Activated CD4-positive, alpha-beta T cell treated with anti-CD3 and anti-CD28 coated beads, Interleukin-2, Interleukin-4, amounts not matched to agents 100 ng/mL and 50 ng/mL, durations not matched to agents 16 hours and 8 hours (primary cell): ENCODE measurements around the gene CEP170B.
"Not testable (repeated sequence)": the region's sequence is repeated elsewhere in the genome, so short reads cannot be mapped to it uniquely, and the experiment has no call there.

ENCODE experiments used
- DNase-seq: peaks from one replicate; pipeline ENCODE4 v3.0.0-alpha.2; 2020; ENCODE audit warnings: low spot score

Gene CEP170B

GRCh38 chr14:104879201-104879982 is 14.3 kb downstream of the CEP170B start:
- DNase-seq, result no peak

DNA sequence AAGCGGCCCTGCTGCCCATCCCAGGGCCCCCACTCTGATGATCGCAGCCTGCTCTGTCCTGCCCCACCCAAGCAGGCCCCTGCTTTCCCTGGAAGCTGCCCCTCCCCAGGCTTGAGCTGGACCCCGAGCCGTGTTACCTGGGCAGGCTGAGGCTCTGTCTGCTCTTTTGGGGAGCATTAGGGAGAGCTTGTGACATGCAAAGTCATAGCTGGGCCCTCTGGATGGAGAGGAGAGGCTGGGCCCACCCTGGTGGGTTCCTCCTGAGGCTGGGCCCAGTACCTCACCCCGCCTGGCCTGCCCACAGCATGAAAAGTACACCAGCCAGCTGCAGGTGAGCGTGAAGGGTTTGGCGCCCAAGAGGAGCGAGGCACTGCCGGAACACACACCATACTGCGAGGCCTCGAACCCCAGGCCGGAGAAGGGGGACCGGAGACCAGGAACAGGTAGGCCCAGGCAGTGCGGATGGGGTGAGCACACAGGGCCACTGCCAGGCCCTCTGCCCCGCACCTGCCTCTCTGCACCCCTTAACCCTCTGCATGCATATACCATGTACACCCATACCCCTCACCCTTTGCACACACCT is 15.0 kb downstream of the CEP170B start:
- no peak for DNase-seq

GRCh38 chr14:104880584-104881210 is 15.6 kb downstream of the CEP170B start:
- no peak for DNase-seq

GRCh38 chr14:104881369-104881979 is 16.4 kb downstream of the CEP170B start:
- no peak for DNase-seq

- DNase-seq, result peak; percentile 12
Measured at GRCh38 chr14:104882325-104882973, 17.4 kb downstream of the CEP170B start.

- DNase-seq, result no peak
Measured at GRCh38 chr14:104882991-104883660, 18.1 kb downstream of the CEP170B start.

DNA sequence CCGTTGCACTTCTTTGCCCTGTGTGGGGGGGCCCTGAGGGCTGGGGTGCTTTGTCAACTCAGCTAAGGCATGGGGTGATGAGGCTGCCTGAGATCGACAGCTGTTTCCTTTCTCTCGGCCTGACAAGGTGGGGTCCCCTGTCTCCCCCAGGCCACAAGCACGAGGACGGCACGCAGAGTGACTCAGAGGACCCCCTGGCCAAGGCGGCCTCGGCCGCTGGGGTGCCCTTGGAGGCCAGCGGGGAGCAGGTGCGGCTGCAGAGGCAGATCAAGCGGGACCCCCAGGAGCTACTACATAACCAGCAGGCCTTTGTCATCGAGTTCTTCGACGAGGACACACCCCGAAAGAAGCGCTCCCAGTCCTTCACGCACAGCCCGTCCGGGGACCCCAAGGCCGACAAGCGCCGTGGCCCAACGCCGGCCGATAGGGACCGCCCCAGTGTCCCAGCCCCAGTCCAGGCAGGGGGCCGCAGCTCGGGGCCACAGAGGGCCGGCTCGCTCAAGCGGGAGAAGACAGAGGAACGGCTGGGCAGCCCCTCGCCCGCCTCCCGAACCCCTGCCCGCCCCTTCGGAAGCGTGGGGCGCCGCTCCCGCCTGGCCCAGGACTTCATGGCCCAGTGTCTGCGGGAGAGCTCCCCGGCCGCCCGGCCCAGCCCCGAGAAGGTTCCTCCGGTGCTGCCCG is 18.8 kb downstream of the CEP170B start:
- DNase-seq, result no peak

DNA sequence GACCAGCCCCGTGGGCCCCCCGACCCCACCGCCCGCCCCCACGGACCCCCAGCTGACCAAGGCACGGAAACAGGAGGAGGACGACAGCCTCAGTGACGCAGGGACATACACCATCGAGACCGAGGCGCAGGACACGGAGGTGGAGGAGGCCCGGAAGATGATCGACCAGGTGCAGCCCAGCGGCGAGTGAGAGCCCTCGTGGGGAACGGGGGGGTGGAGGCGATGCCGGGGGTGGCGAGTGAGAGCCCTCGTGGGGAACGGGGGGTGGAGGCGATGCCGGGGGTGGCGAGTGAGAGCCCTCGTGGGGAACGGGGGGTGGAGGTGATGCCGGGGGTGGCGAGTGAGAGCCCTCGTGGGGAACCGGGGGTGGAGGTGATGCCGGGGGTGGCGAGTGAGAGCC is 19.3 kb downstream of the CEP170B start:
- DNase-seq, result not testable (repeated sequence)

- no peak for DNase-seq
Measured at GRCh38 chr14:104885031-104885972, 20.2 kb downstream of the CEP170B start.

GRCh38 chr14:104885973-104886689 is 21.1 kb downstream of the CEP170B start:
- DNase-seq, result no peak

GRCh38 chr14:104886690-104887622 is 21.9 kb downstream of the CEP170B start:
- no peak for DNase-seq

- DNase-seq, result no peak
Measured at GRCh38 chr14:104887623-104888488, 22.8 kb downstream of the CEP170B start.

GRCh38 chr14:104888489-104889374 is 23.7 kb downstream of the CEP170B start:
- no peak for DNase-seq

GRCh38 chr14:104889375-104889757 is 24.3 kb downstream of the CEP170B start:
- DNase-seq, result no peak

- not testable (repeated sequence) for DNase-seq
Measured at GRCh38 chr14:104890292-104890691, 25.2 kb downstream of the CEP170B start.

DNA sequence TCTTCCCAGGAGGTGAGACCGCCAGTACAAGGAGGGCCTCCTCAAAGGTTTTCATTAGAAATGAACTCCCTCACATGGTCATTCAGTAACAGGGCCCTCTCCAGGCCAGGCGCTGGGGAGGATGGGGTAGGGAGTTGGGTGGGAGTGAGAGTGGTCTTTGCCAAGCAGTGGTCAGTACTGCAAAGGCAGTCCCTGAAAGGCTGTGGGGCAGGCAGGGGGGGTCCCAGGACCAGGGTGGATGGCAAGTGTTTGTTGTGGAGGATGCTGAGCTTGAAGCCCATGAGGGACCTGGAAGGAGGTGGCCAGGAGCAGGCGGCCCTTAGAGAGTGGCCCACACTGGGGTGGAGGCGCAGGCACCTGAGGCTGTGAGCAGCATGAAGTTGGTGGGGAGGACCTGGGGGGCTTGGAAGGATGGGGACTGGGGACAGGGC is 26.1 kb downstream of the CEP170B start:
- no peak for DNase-seq
